D721Med (cell line): ENCODE measurements around the gene TTC38.

ENCODE experiments used
- DNase-seq: peaks from one replicate; pipeline ENCODE4 v3.0.0; 2011; ENCODE audit warnings: low spot score; ENCODE audit not compliant: insufficient read length
- FAIRE-seq: peaks from 2 replicates; lab custom pipeline; 2011; peaks lifted over from hg19 to GRCh38; lab: Jason Lieb, UNC
- TF ChIP-seq, protein P1 (sequence below): IDR thresholded peaks from 2 replicates; pipeline ENCODE4 v1.5.1; 2012; ENCODE audit warnings: mild to moderate bottlenecking, control low read depth; ENCODE audit not compliant: insufficient read depth; ENCODE audit errors: missing control alignments

Gene TTC38

DNA sequence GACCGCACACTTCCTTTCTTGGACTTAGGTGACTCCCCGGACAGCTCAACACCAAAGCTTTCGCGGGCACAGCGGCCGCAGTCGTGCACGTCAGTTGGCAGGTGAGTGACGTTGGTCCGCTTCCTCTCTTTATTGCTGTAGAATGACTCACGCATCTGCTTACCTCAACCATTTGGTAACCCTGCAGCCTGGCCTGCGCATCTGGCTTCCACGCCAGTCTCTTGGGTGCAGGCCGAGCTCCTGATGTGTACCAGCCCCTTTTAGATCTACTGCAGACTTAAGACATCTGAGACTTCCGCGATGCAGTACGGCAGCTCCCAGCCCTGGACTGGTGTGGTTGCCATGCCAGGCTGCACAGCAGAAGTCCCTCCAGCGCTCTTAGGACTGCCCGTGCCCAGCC is 55.4 kb downstream of the TTC38 start:
- TF ChIP-seq, protein P1, sequence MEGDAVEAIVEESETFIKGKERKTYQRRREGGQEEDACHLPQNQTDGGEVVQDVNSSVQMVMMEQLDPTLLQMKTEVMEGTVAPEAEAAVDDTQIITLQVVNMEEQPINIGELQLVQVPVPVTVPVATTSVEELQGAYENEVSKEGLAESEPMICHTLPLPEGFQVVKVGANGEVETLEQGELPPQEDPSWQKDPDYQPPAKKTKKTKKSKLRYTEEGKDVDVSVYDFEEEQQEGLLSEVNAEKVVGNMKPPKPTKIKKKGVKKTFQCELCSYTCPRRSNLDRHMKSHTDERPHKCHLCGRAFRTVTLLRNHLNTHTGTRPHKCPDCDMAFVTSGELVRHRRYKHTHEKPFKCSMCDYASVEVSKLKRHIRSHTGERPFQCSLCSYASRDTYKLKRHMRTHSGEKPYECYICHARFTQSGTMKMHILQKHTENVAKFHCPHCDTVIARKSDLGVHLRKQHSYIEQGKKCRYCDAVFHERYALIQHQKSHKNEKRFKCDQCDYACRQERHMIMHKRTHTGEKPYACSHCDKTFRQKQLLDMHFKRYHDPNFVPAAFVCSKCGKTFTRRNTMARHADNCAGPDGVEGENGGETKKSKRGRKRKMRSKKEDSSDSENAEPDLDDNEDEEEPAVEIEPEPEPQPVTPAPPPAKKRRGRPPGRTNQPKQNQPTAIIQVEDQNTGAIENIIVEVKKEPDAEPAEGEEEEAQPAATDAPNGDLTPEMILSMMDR = no peak

DNA sequence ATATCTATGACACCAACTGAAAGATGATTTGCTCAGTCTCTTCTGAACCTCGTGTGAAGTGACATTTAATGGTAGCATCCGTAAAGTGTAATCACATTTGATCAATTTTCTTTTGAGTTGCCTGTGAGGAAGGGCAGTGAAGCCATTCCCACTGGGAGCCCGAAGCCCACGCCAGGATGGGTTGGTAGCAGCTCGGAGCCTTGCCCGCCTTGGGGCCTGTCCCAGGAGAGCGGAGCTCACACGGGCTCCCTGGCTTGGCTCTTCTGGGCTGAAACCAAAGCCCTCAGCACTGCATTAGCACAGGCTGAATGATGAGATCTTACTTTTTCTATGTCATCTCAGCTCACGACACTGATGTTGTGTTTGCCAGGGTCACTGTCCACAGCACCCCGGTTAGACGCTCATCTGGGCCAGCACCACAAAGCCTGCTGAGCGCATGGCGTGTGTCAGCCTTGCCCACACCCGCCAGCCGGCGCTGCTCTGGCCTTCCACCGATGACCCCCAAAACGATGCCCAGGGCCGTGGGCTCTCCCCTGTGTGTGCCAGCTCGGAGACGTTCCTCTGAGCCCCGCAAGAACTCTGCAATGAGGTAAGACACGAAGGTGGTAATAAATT is 58.4 kb downstream of the TTC38 start:
- DNase-seq (no peak), FAIRE-seq (no peak)
- TF ChIP-seq, protein P1 = no peak

More for the DNA sequence above, 55.4 kb downstream of the TTC38 start:
- DNase-seq = no peak
- no peak for FAIRE-seq

DNA sequence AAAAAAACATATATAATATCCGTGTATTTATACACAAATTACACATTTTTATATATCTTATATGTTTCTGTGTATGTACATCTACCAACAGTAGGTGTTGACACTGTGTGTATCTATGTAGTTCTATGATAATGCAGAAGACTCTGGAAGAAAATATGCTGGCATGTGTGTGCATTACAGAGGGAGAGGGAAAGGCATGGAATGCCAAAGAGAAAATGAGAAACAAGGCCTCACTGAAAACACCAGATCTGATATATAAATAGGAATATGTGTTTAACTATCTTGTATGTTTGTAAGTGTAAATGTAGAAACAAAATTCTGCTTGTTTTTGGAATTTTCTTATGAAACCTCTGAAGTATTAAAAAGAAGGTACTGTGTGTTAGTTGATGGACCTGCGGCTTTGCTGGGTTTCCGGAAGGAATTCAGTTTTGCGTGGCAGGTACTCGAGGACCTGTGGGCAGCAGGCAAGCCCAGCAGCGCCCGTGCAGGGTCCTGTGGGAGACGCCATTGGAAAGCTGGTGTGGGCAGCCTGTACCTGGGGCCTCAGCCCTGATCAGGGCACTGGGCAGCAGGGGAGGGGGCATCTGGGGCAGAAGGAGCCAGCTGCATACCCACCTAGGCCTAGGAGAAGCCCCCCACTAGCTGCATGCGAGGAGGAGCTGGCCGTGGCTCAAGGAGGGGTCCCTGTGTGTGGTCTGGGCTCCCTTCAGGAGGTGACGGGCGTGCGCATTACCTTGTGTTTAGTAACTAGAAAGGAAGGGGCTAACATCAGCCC is 60.1 kb downstream of the TTC38 start:
- TF ChIP-seq, protein P1 = no peak
- FAIRE-seq = no peak
- no peak for DNase-seq

GRCh38 chr22:46328797-46329196 is 61.0 kb downstream of the TTC38 start:
- TF ChIP-seq, protein P1 = no peak
- FAIRE-seq = no peak
- no peak for DNase-seq

GRCh38 chr22:46329616-46330015 is 61.8 kb downstream of the TTC38 start:
- FAIRE-seq (no peak), DNase-seq (no peak)
- TF ChIP-seq, protein P1 = no peak

GRCh38 chr22:46330426-46330825 is 62.6 kb downstream of the TTC38 start:
- DNase-seq = no peak
- TF ChIP-seq, protein P1 = no peak
- no peak for FAIRE-seq

DNA sequence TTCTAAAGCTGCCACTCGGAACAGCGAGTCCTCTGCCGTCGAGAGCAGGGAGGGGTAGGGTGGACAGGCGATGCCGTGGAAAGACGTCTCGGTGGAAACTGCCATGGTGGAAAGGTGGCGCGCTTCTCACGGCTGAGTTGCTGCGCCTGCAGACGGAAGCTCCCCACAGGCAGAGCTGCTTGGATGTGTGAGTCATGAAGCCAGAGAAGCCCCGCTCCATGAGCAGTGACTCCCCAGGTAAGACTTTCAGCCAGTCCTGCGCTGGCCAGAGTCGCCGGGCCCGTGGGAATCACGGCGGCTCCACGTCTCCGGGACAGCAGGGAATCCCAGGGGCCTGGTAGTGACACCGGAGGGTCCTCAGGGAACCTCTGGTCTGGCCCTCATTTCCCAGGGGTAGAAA is 63.7 kb downstream of the TTC38 start:
- TF ChIP-seq, protein P1 = no peak
- no peak for FAIRE-seq
- no peak for DNase-seq
